Measurements from ENCODE around the gene SYT7. TPM values are rescaled to one million over a fixed set of nuclear protein-coding genes. Genes with fewer than 3 reads are reported as not detected.

The SYT7 gene
- total and polyA plus RNA-seq, 2 of the 8 experiments (the other 6 are each of a cell fraction or from before 2014, with no cell fraction given): 9.6 to 10.5 TPM

DNA sequence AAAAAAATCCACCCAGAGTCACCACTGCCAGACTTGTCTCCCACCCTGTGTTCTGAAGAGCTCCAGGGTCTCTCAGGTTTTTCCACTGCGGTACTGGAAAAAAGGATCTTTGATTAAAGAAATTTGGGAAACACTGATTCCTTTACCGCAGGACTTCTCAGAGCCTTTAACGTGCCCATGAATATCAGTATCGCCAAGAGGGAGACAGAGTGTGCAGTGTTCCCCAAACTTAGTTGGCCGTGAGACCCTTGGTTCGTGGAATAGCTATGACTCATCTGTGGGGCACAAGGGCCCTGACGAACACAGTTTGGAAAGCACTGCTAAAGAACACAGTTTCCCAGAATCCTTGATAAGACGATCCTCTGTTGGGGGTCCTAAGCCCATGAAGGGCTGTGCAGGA is 31.7 kb downstream of the SYT7 start:
- no peaks in the 10 kb centered on the region for H3K36me3 ChIP-seq (ENCODE audit: control insufficient read depth in 2 of 4, insufficient read depth in 4 of 4, low read length in 3 of 4)
- H4K91ac ChIP-seq (replicated peaks; ENCODE audit: insufficient read length, low read length): no peak overlapping the region
- H3K4me2 ChIP-seq (ENCODE audit: insufficient read depth in 1 of 2, low read depth in 2 of 2, low read length in 2 of 2): no peak overlapping the region
- H3K79me1 ChIP-seq (ENCODE audit: low read depth, low read length): no peaks in the 10 kb centered on the region
- H3K4me1 ChIP-seq (replicated peaks in 1 of 4; ENCODE audit: control insufficient read depth in 3 of 4, insufficient read depth in 4 of 4, low read length in 3 of 4): peaks cover 0 to 20% (median 2%) of the 10 kb centered on the region in 4 experiments; a peak in 3 of 7 replicates
- no peak overlapping the region for H3K18ac ChIP-seq (ENCODE audit: extremely low read depth, low read length)
- no peak overlapping the region for H2BK5ac ChIP-seq (ENCODE audit: low read depth, low read length)
- peaks cover 0 to under 1% (median under 1%) of the 10 kb centered on the region in 4 experiments; a peak in 2 of 7 replicates for H3K27me3 ChIP-seq (replicated peaks in 1 of 4; ENCODE audit: control insufficient read depth in 3 of 4, extremely low read depth in 1 of 4, insufficient read depth in 3 of 4, low read length in 3 of 4)
- POLR2A ChIA-PET (ENCODE audit: partially characterized antibody): no interaction called here
- no peak overlapping the region for H2BK20ac ChIP-seq (ENCODE audit: low read length)
- no peak overlapping the region for H3K4ac ChIP-seq (replicated peaks; ENCODE audit: insufficient read length, low read depth, low read length)
- DNase-seq (ENCODE audit: low read depth in 1 of 2, low spot score in 2 of 2) (no peak), FAIRE-seq (no peak)
- H3K27ac ChIP-seq (ENCODE audit: low read depth, low read length): no peak overlapping the region
- no peak overlapping the region for H2BK120ac ChIP-seq (replicated peaks; ENCODE audit: low read depth, low read length)
- H2AFZ ChIP-seq (ENCODE audit: low read length): no peak overlapping the region
- no peak overlapping the region for H4K5ac ChIP-seq (ENCODE audit: insufficient read length, low read depth, low read length)
- H2BK12ac ChIP-seq (ENCODE audit: low read depth, low read length): no peak overlapping the region
- H2BK15ac ChIP-seq (ENCODE audit: low read length): no peak overlapping the region
- H4K8ac ChIP-seq (ENCODE audit: extremely low read depth, insufficient read depth, low read length): peak overlapping the region; percentile 11; the same call in 1 of the 2 replicates
- no peak overlapping the region for H3K23ac ChIP-seq (ENCODE audit: insufficient read length)
- H3K9me3 ChIP-seq (ENCODE audit: insufficient read depth in 2 of 2, low read depth in 1 of 2, low read length in 1 of 2): no peaks in the 10 kb centered on the region; a peak in 1 of 4 replicates
- no peak overlapping the region for H3K14ac ChIP-seq (ENCODE audit: insufficient read length)
- WGBS, 2 experiments (ENCODE audit: extremely low coverage in 1 of 2, insufficient coverage in 1 of 2, insufficient read length in 1 of 2, insufficient replicate concordance in 2 of 2, low coverage in 1 of 2, low lambda C conversion rate in 2 of 2, missing lambda C conversion rate in 1 of 2): 94% methylated on average over 8 of the region's 8 CpGs; no CpG with 5 or more reads in 1 of the 2 experiments
- peaks cover 2 to 4% of the 10 kb centered on the region in 2 experiments for H4K20me1 ChIP-seq (replicated peaks in 1 of 2; ENCODE audit: control insufficient read depth in 1 of 2, insufficient read depth in 2 of 2, low read length in 2 of 2)
- H3K4me3 ChIP-seq (ENCODE audit: extremely low read depth in 1 of 4, insufficient read depth in 2 of 4, low read depth in 3 of 4, low read length in 4 of 4): no peak overlapping the region
- peaks cover under 1% of the 10 kb centered on the region; the same call in 1 of the 2 replicates for H3K23me2 ChIP-seq (ENCODE audit: low read depth, low read length)
- CTCF ChIA-PET (ENCODE audit: partially characterized antibody): interaction anchor here (1.0 to 23.7 kb wide), 8 partner anchors 13 to 90 kb away, joined by 3 to 330 read pairs (median 8); no protein-coding TSS in a partner anchor
- no peak overlapping the region for H3K56ac ChIP-seq (replicated peaks; ENCODE audit: insufficient read length, low read depth, low read length)
- no peaks in the 10 kb centered on the region for H3K79me2 ChIP-seq (ENCODE audit: control insufficient read depth in 1 of 2, insufficient read depth in 2 of 2, low read length in 2 of 2)
- no peak overlapping the region for H2AK5ac ChIP-seq (ENCODE audit: low read depth, low read length)
- no peak overlapping the region for H3K9ac ChIP-seq (replicated peaks in 1 of 4; ENCODE audit: extremely low read depth in 1 of 4, low read depth in 3 of 4, low read length in 3 of 4)
- TF ChIP-seq, protein P1, sequence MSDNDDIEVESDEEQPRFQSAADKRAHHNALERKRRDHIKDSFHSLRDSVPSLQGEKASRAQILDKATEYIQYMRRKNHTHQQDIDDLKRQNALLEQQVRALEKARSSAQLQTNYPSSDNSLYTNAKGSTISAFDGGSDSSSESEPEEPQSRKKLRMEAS (IDR thresholded peaks at IDR 0.05): no peak
- TF ChIP-seq CBX8 (IDR thresholded peaks at IDR 0.05; ENCODE audit: borderline replicate concordance, low read depth, low read length) (no peak), E2F6 (IDR thresholded peaks at IDR 0.05) (no peak), TBP (IDR thresholded peaks at IDR 0.05; ENCODE audit: low read depth, low read length) (no peak), POLR2AphosphoS5 (IDR thresholded peaks at IDR 0.05; ENCODE audit: low read depth, low read length) (no peak), POU5F1 (IDR thresholded peaks at IDR 0.05; ENCODE audit: low read depth, low read length) (no peak), TCF12 (IDR thresholded peaks at IDR 0.05; ENCODE audit: low read depth, low read length) (no peak), GABPA (IDR thresholded peaks at IDR 0.05; ENCODE audit: borderline replicate concordance, insufficient read depth, low read length) (no peak), JUN (IDR thresholded peaks at IDR 0.05; ENCODE audit: low read depth, low read length) (no peak), BRCA1 (IDR thresholded peaks at IDR 0.05; ENCODE audit: low read depth, low read length) (no peak), HDAC2 (IDR thresholded peaks at IDR 0.05; ENCODE audit: borderline replicate concordance in 1 of 2, low read depth in 2 of 2, low read length in 2 of 2) (no peak)

Data from H1 (cell line).